Left kidney (tissue), 2 donors: ENCODE results near the gene MIA2. TPM values are rescaled to one million over a fixed set of nuclear protein-coding genes. Genes with fewer than 3 reads are reported as not detected.
"Not testable (repeated sequence)": the region's sequence is repeated elsewhere in the genome, so short reads cannot be mapped to it uniquely, and the experiment has no call there.

ENCODE experiments used
- DNase-seq: peaks from one replicate; pipeline ENCODE4 v3.0.0-alpha.2; 2013
- polyA plus RNA-seq: library from polyadenylated mRNA; unstranded; fragments of 120-200 nt; gene quantifications from one replicate; pipeline ENCODE4 v1.2.1, GENCODE V29; 2013; ENCODE audit not compliant: insufficient read length

MIA2 gene
- polyA plus RNA-seq, 1 donor = 84.3 TPM

DNA sequence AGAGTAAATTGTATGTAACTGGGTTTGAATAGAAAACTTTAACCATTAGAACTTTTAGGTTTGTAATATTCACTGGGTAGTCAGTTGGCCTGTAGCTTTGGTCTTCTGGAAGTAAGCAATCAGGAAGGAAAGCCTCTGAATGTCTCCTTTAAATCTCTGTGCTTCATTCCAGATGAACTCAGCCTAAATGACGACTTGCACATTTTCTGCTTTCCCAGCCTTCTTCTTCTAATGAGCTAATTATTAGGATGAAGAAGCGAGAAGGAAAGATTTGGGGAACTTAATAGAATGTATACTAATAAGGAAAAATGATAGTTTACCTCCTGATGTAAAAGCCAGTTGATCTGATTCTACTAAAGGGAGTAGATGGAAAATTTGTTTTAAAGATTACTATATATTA is 90.4 kb downstream of the MIA2 start:
- no peak for DNase-seq

DNA sequence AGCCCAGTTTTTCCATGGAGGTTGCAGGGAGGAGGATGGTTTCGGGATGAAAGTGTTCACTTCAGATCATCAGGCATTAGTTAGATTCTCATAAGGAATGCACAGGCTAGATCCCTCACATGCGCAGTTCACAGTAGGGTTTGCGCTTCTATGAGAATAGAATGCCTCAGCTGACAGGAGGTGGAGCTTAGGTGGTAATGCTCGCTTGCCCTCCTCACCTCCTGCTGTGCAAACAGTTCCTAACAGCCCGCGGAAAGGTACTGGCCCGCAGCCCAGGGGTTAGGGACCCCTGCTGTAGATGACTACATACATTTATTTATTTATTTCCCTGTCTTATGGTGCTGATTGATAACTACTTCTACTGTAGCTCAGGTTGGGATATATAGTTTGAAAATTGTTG is 105.3 kb downstream of the MIA2 start:
- DNase-seq = no peak

DNA sequence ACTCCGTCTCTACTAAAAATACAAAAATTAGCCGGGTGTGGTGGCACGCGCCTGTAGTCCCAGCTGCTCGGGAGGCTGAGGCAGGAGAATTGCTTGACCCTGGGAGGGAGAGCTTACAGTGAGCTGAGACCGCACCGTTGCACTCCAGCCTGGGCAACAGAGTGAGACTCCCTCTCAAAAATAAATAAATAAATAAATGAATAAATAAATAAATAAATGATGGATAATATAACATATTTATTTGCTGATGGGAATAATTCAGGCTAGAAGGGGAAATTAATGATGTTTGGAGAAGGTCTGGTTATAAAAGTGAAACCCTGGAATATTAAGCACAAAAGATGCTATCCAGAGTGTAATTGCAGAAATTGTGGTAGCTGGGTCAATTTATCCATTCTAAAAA is 107.4 kb downstream of the MIA2 start:
- not testable (repeated sequence) for DNase-seq

GRCh38 chr14:39342768-39343167 is 109.1 kb downstream of the MIA2 start:
- DNase-seq = no peak

- no peak for DNase-seq
These were observed 109.9 kb downstream of the MIA2 start for GRCh38 chr14:39343614-39344013.

GRCh38 chr14:39350866-39351265 is 117.2 kb downstream of the MIA2 start:
- no peak for DNase-seq

DNA sequence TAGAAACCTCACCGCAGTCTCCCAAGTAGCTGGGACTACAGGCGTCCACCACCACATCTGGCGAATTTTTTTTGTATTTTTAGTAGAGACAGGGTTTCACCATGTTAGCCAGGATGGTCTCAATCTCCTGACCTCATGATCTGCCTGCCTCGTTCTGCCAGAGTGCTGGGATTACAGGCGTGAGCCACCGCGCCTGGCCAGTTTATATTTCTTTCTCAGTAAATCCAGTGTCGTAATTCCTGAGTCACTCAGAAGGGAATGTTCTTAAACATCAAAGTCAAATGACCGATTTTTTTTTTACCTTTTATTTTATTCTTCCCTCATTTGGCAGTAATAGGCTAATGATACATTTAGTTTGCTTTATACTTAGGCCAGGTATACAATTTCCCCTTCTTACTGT is 118.0 kb downstream of the MIA2 start:
- no peak for DNase-seq

DNA sequence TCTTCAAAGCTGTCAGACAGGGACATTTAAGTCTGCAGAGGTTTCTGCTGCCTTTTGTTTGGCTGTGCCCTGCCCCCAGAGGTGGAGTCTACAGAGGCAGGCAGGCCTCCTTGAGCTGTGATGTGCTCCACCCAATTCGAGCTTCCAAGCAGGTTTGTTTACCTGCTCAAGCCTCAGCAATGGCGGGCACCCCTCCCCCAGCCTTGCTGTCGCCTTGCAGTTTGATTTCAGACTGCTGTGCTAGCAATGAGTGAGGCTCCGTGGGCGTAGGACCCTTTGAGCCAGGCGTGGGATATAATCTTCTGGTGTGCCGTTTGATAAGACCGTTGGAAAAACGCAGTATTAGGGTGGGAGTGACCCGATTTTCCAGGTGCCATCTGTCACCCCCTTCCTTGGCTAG is 125.4 kb downstream of the MIA2 start:
- DNase-seq = not testable (repeated sequence)

- DNase-seq = no peak
These were observed 126.6 kb downstream of the MIA2 start for GRCh38 chr14:39360316-39360715.

DNA sequence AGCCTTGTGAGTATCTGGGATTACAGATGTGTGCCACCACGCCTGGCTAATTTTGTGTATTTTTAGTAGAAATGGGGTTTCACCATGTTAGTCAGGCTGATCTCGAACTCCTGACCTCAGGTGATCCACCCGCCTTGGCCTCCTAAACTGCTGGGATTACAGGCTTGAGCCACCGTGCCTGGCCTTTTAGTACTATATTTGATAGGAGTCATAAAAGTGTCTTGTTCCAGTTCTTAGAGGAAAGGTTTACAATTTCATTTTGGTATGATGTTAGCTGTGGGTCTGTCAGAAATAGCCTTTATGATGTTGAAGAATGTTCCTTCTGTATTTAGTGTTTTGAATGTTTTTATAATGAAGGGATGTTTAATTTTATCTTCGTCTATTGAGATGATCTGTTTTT is 127.8 kb downstream of the MIA2 start:
- not testable (repeated sequence) for DNase-seq

DNA sequence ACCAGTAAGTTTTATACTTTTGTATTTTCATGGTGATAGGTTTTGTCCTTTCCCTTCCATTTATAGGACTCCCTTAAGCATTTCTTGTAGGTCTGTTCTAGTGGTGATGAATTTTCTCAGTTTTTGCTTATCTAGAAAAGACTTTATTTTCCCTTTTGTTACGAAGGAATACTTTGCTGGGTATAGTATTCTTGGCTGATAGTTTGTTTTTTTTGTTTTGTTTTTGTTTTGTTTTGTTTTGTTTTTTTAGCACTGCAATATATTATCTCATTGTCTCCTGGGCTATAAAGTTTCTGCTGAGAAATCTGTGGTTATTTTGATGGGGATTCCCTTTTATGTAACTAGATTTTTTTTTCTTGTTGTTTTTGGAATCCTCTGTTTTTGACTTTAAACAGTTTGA is 130.8 kb downstream of the MIA2 start:
- DNase-seq = no peak

GRCh38 chr14:39365354-39365753 is 131.6 kb downstream of the MIA2 start:
- DNase-seq = no peak

DNA sequence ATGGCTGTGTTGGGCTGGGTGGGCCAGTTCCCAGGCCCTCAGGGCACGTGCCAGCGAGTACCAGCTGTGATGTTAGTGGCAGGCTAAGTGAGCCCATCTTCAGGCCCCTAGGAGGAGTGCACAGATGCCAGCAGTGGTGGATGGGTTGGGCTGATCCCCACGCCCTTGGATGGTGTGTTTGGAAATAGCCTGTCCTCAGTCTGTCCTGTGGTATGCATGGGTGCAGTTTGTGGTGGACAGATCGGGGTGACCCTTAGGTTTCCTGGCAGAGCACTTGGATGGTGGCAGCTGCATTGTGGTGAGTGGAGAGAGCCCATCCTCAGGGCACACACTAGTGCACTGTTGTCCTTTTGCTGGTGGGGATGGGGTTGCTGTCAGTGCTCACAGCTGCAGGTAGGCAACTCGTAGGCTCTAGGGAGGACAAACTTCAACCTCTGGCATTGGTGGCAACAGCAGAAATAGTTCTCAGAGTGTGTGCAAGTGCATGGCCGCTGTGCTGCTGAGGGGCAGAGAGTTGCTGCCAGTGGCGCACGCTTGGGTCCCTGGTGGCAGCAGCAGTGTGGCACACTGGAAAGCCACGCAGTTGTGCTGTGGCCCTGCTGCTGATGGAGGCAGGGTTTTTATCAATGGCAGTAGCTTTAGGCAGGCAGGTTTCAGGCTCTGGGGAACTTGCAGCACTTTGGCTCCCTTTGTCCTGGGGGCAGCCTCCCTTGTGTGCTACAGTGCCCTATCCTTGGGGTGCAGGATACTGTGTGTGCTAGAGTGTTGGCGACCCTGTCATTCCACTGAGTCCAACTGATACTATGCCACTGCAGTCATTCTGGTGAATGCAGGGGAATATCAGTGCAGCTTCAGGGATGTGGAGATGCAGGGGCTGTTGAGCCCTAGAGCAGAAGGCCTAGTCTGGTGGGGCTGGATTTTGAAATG is 133.0 kb downstream of the MIA2 start:
- no peak for DNase-seq

- DNase-seq = no peak
These were observed 133.7 kb downstream of the MIA2 start for GRCh38 chr14:39367387-39367751.

DNA sequence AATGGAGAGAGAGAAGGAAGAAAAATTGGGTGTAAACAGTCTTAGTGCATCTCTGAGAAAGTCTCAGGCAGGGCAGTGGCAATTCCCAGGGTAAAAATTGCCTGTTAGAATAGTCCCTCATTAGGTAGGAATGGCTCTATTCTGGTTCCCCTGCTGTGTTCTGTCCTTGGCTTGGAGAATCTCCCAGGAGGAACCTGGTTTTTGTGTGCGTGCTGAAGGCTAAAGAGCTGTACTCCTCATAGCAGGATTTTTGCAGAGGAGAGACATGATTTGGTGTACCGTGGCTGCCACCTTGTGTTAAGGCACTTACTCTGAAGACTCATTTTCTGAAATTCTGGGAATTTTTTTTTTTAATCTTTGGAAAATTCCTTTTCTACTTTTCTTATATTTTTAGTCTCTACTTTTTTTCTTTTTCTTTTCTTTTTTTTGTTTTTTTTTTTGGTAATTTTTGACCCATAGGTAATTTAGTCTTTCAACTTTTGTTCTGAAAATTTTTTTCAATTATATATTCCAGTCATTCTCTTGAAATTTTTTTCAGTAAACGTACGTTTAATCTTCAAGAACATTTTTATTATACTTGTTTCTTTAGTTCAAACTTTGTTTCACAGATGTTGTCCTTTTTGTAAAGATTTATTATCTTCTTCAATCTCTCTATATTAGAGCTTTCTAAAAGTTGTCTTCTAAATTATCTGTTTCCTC is 134.7 kb downstream of the MIA2 start:
- peak; percentile 59 for DNase-seq

DNA sequence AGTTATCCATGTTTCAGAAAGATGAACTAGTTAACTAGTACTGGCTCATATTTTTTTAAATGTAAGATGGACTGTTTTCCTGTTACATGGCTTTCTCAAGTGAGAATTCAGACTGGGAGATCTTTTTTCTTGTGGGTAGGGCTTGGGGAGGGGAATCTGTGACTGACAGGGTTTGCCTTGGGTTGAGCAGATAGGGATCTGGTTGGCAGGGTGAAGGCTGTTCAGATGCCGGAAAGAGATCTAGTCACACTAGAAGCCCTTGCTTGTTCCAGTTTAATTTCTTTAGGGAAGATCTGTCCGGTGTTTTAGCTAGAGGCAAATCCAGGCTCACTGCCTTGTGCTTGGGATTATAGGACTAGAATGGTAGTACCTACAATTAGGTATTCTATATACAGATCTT is 135.3 kb downstream of the MIA2 start:
- no peak for DNase-seq

GRCh38 chr14:39370415-39370814 is 136.7 kb downstream of the MIA2 start:
- no peak for DNase-seq

GRCh38 chr14:39372656-39373055 is 138.9 kb downstream of the MIA2 start:
- no peak for DNase-seq

GRCh38 chr14:39374851-39375250 is 141.1 kb downstream of the MIA2 start:
- DNase-seq = no peak

GRCh38 chr14:39376667-39377403 is 143.1 kb downstream of the MIA2 start:
- no peak for DNase-seq

GRCh38 chr14:39381366-39381765 is 147.7 kb downstream of the MIA2 start:
- peak; percentile 25 for DNase-seq

DNA sequence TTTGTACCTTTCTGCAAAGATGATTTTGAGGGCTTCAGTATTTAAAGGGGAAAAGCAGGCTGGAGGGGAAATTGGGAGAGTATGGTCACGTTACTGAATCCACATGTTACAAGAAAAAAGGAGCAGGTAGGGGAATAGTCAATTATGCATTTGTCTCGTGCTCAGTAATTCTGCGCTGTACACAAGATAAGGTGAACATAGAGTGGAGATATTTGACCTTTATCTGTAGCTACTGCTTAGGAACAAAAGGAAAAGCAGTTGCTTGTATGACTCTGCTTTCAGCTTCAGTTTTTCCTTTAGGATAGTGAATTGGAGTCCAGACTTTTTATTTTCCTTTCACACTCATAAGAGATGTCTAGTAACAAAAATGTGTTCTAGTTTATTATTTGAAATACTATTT is 148.7 kb downstream of the MIA2 start:
- no peak for DNase-seq
